ENCODE data around the gene OR5W2. TPM values are rescaled to one million over a fixed set of nuclear protein-coding genes. Genes with fewer than 3 reads are reported as not detected.

Gene OR5W2
- total and polyA plus RNA-seq, 10 of the 15 experiments (the other 5 are each of a cell fraction or from before 2014, with no cell fraction given): not detected

- intact Hi-C loops (cut with micrococcal nuclease; ENCODE audit: unreplicated experiment): loop anchor here (5.0 kb wide), 1 partner anchor 239 kb away; no protein-coding TSS in a partner anchor
- Histone ChIP-seq H3K9me3 (replicated peaks; ENCODE audit: control insufficient read depth, insufficient read depth, low read length) (no peaks in the 10 kb centered on the region), H3K27me3 (replicated peaks in 1 of 2; ENCODE audit: control insufficient read depth in 2 of 2, insufficient read depth in 2 of 2, low read length in 1 of 2) (no peaks in the 10 kb centered on the region), H2AFZ (ENCODE audit: control insufficient read depth, low read depth, low read length) (no peak overlapping the region), H3K27ac (ENCODE audit: control insufficient read depth, insufficient read depth) (no peak overlapping the region), H3K9ac (ENCODE audit: control insufficient read depth, insufficient read depth, low read length) (no peak overlapping the region), H3K4me2 (ENCODE audit: control insufficient read depth, insufficient read depth) (no peak overlapping the region), H3K36me3 (ENCODE audit: control insufficient read depth in 2 of 2, insufficient read depth in 2 of 2, low read length in 1 of 2) (no peaks in the 10 kb centered on the region), H3K4me3 (no peak overlapping the region), H3K79me2 (ENCODE audit: control insufficient read depth, insufficient read depth, low read length) (no peaks in the 10 kb centered on the region), H4K20me1 (ENCODE audit: control insufficient read depth, insufficient read depth) (no peaks in the 10 kb centered on the region), H3K4me1 (ENCODE audit: control insufficient read depth, insufficient read depth, low read length) (no peaks in the 10 kb centered on the region)
- no TSS peak for BruUV-seq (replicated peaks)
- ChIA-PET CTCF (no interaction called here), RAD21 (ENCODE audit: unreplicated experiment) (no interaction called here), SMC1A (ENCODE audit: uncharacterized antibody, unreplicated experiment) (interaction anchor here (0.9 to 1.0 kb wide), 2 partner anchors 11 to 826 kb away, joined by 3 to 8 read pairs; no protein-coding TSS in a partner anchor), POLR2A (no interaction called here)
- WGBS (ENCODE audit: insufficient coverage, insufficient replicate concordance, low lambda C conversion rate, missing lambda C conversion rate): 0% methylated on average over 4 of the region's 4 CpGs
- in situ Hi-C loops (cut with MboI): no loop called here
- no peak for FAIRE-seq
- no peak for ATAC-seq
- TF ChIP-seq EGR1 (IDR thresholded peaks at IDR 0.05; ENCODE audit: borderline replicate concordance in 1 of 2, low read depth in 2 of 2, low read length in 2 of 2): no peak
- no peak for DNase-seq (ENCODE audit: low read depth, low spot score)
Measured at GRCh38 chr11:55956521-55956920, 42.1 kb upstream of the OR5W2 start.

- ATAC-seq: no peak
- SMC1A ChIA-PET (ENCODE audit: uncharacterized antibody, unreplicated experiment): interaction anchor here (0.9 kb wide), 1 partner anchor 833 kb away, joined by 3 read pairs; no protein-coding TSS in a partner anchor
- no peak for TF ChIP-seq REST (IDR thresholded peaks at IDR 0.05; ENCODE audit: low read depth, low read length)
- no peak for TF ChIP-seq ETV6 (conservative IDR thresholded peaks at IDR 0.05 in 1 of 2, IDR thresholded peaks at IDR 0.05 in 1 of 2; ENCODE audit: borderline replicate concordance in 1 of 2, low read depth in 1 of 2)
- TF ChIP-seq GATAD2B (conservative IDR thresholded peaks at IDR 0.05; ENCODE audit: low read depth): no peak
- no peak for TF ChIP-seq IRF3 (IDR thresholded peaks at IDR 0.05)
- no peak for TF ChIP-seq PAX8 (IDR thresholded peaks at IDR 0.05)
- no peak for TF ChIP-seq SRF (IDR thresholded peaks at IDR 0.05; ENCODE audit: low read depth in 2 of 2, low read length in 2 of 2)
- TF ChIP-seq ZNF274 (IDR thresholded peaks at IDR 0.05; ENCODE audit: insufficient read depth, insufficient read length): no peak
- no peak for TF ChIP-seq TAF1 (IDR thresholded peaks at IDR 0.05; ENCODE audit: borderline replicate concordance, low read depth, low read length)
- TF ChIP-seq, protein P1, sequence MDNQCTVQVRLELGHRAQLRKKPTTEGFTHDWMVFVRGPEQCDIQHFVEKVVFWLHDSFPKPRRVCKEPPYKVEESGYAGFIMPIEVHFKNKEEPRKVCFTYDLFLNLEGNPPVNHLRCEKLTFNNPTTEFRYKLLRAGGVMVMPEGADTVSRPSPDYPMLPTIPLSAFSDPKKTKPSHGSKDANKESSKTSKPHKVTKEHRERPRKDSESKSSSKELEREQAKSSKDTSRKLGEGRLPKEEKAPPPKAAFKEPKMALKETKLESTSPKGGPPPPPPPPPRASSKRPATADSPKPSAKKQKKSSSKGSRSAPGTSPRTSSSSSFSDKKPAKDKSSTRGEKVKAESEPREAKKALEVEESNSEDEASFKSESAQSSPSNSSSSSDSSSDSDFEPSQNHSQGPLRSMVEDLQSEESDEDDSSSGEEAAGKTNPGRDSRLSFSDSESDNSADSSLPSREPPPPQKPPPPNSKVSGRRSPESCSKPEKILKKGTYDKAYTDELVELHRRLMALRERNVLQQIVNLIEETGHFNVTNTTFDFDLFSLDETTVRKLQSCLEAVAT (IDR thresholded peaks at IDR 0.05): no peak
Measured at GRCh38 chr11:55949330-55949729, 34.9 kb upstream of the OR5W2 start.

More at GRCh38 chr11:55949330-55949729, 34.9 kb upstream of the OR5W2 start:
- Histone ChIP-seq H4K20me1 (ENCODE audit: control insufficient read depth, insufficient read depth) (no peaks in the 10 kb centered on the region), H3K27ac (ENCODE audit: control insufficient read depth, insufficient read depth) (no peak overlapping the region), H2AFZ (ENCODE audit: control insufficient read depth, low read depth, low read length) (no peak overlapping the region), H3K4me1 (ENCODE audit: control insufficient read depth, insufficient read depth, low read length) (no peaks in the 10 kb centered on the region), H3K9ac (ENCODE audit: control insufficient read depth, insufficient read depth, low read length) (no peak overlapping the region), H3K9me3 (replicated peaks; ENCODE audit: control insufficient read depth, insufficient read depth, low read length) (no peaks in the 10 kb centered on the region), H3K27me3 (replicated peaks in 1 of 2; ENCODE audit: control insufficient read depth in 2 of 2, insufficient read depth in 2 of 2, low read length in 1 of 2) (no peaks in the 10 kb centered on the region), H3K4me2 (ENCODE audit: control insufficient read depth, insufficient read depth) (no peak overlapping the region), H3K79me2 (ENCODE audit: control insufficient read depth, insufficient read depth, low read length) (no peaks in the 10 kb centered on the region), H3K36me3 (ENCODE audit: control insufficient read depth in 2 of 2, insufficient read depth in 2 of 2, low read length in 1 of 2) (no peaks in the 10 kb centered on the region), H3K4me3 (no peak overlapping the region)
- ChIA-PET POLR2A (no interaction called here), RAD21 (ENCODE audit: unreplicated experiment) (interaction anchor here (1.0 kb wide), 1 partner anchor 834 kb away, joined by 3 read pairs; no protein-coding TSS in a partner anchor), CTCF (interaction anchor here (1.2 kb wide), 1 partner anchor 834 kb away, joined by 3 read pairs; no protein-coding TSS in a partner anchor)
- DNase-seq (ENCODE audit: low read depth, low spot score): no peak
- 4% methylated on average over 4 of the region's 4 CpGs for WGBS (ENCODE audit: insufficient coverage, insufficient replicate concordance, low lambda C conversion rate, missing lambda C conversion rate)
- intact Hi-C loops (cut with micrococcal nuclease; ENCODE audit: unreplicated experiment): no loop called here
- in situ Hi-C loops (cut with MboI): loop anchor here (25.0 kb wide), 1 partner anchor 1313 kb away; no protein-coding TSS in a partner anchor
- no peak for FAIRE-seq
- BruUV-seq (replicated peaks): no TSS peak

Measured in GM12878 (cell line).